Neuronal stem cell (in vitro differentiated cells): Measurements from ENCODE around the gene ZMIZ1.
A peak's percentile ranks its signal among the peaks of the same experiment; 100 is the strongest.

Experiments
- DNase-seq: peaks from one replicate; pipeline ENCODE4 v3.0.0-alpha.2; 2013; ENCODE audit warnings: low spot score
- H2AFZ ChIP-seq: one replicate; pipeline ENCODE4 v1.6.1; 2013; ENCODE audit warnings: mild to moderate bottlenecking, low read length, inconsistent platforms
- H2AK5ac ChIP-seq: 2 replicates; pipeline ENCODE4 v1.6.1; 2013; ENCODE audit warnings: low read depth, mild to moderate bottlenecking, inconsistent platforms, low read length, moderate library complexity, mixed read lengths
- H2BK120ac ChIP-seq: 2 replicates; pipeline ENCODE4 v1.6.1; 2013; ENCODE audit warnings: low read depth, mild to moderate bottlenecking, inconsistent platforms, low read length, moderate library complexity, mixed read lengths
- H2BK12ac ChIP-seq: one replicate; pipeline ENCODE4 v1.6.1; 2013; ENCODE audit warnings: low read length, inconsistent platforms
- H2BK15ac ChIP-seq: 2 replicates; pipeline ENCODE4 v1.6.1; 2013; ENCODE audit warnings: mild to moderate bottlenecking, low read length, inconsistent platforms, mixed read lengths
- H2BK5ac ChIP-seq: one replicate; pipeline ENCODE4 v1.6.1; 2013; ENCODE audit warnings: inconsistent platforms, mild to moderate bottlenecking, low read length, moderate library complexity
- H3K14ac ChIP-seq: one replicate; pipeline ENCODE4 v1.6.1; 2013; ENCODE audit warnings: low read length, inconsistent platforms
- H3K18ac ChIP-seq: 2 replicates; pipeline ENCODE4 v1.6.1; 2013; ENCODE audit warnings: low read length, inconsistent platforms
- H3K23ac ChIP-seq: 2 replicates; pipeline ENCODE4 v1.6.1; 2013; ENCODE audit warnings: low read depth, mild to moderate bottlenecking, mixed read lengths, low read length, inconsistent platforms; ENCODE audit not compliant: poor library complexity
- H3K27ac ChIP-seq: replicated peaks from 3 replicates; pipeline ENCODE4 v1.5.1; 2013; ENCODE audit warnings: low read length, inconsistent platforms
- H3K27me3 ChIP-seq, 3 experiments: 2 replicates each; pipeline ENCODE4 v1.6.1; 2013; ENCODE audit warnings: low read length in 3 of 3, mild to moderate bottlenecking in 2 of 3, inconsistent platforms in 1 of 3, low read depth in 1 of 3, mixed read lengths in 1 of 3, moderate library complexity in 1 of 3; ENCODE audit not compliant: control insufficient read depth in 3 of 3, insufficient read depth in 3 of 3
- H3K36me3 ChIP-seq, 2 donors: replicated peaks in 1 of 2; 2 replicates each; pipeline ENCODE4 v1.6.1; 2013; ENCODE audit warnings: low read length in 2 of 2; ENCODE audit not compliant: control insufficient read depth in 2 of 2, insufficient read depth in 2 of 2
- H3K4ac ChIP-seq: 2 replicates; pipeline ENCODE4 v1.6.1; 2013; ENCODE audit warnings: inconsistent platforms, mild to moderate bottlenecking, low read length, moderate library complexity
- H3K4me1 ChIP-seq, 2 donors: 1 replicate in 1 of 2; 2 replicates in 1 of 2; pipeline ENCODE4 v1.6.1; 2013; ENCODE audit warnings: low read length in 2 of 2, low read depth in 1 of 2; ENCODE audit not compliant: control insufficient read depth in 2 of 2, insufficient read depth in 1 of 2
- H3K4me2 ChIP-seq: one replicate; pipeline ENCODE4 v1.6.1; 2013; ENCODE audit warnings: mild to moderate bottlenecking, low read length, inconsistent platforms; ENCODE audit not compliant: insufficient read depth, poor library complexity, severe bottlenecking
- H3K4me3 ChIP-seq, 2 donors: 2 replicates each; pipeline ENCODE4 v1.5.1; 2013; ENCODE audit warnings: low read length in 2 of 2, mild to moderate bottlenecking in 2 of 2, inconsistent platforms in 1 of 2, moderate library complexity in 1 of 2
- H3K79me1 ChIP-seq: one replicate; pipeline ENCODE4 v1.6.1; 2013; ENCODE audit warnings: low read depth, mild to moderate bottlenecking, inconsistent platforms, low read length, moderate library complexity
- H3K9ac ChIP-seq: one replicate; pipeline ENCODE4 v1.6.1; 2013; ENCODE audit warnings: mild to moderate bottlenecking, low read depth, low read length, inconsistent platforms; ENCODE audit not compliant: poor library complexity
- H3K9me3 ChIP-seq, 2 donors: replicated peaks in 1 of 2; 2 replicates each; pipeline versions ENCODE3 to v1.6.1; 2013; ENCODE audit warnings: low read length in 2 of 2, mild to moderate bottlenecking in 2 of 2, inconsistent platforms in 1 of 2, low read depth in 1 of 2, mixed read lengths in 1 of 2, moderate library complexity in 1 of 2; ENCODE audit not compliant: control insufficient read depth in 2 of 2, insufficient read depth in 1 of 2
- H4K8ac ChIP-seq: one replicate; pipeline ENCODE4 v1.6.1; 2013; ENCODE audit warnings: low read depth, mild to moderate bottlenecking, inconsistent platforms, low read length, moderate library complexity
- H4K91ac ChIP-seq: one replicate; pipeline ENCODE4 v1.6.1; 2013; ENCODE audit warnings: low read length, low read depth, mild to moderate bottlenecking, inconsistent platforms; ENCODE audit not compliant: poor library complexity
- WGBS, 2 donors: extraction: QIAGEN DNeasy Blood & Tissue Kit; methylation state at CpG; one replicate each; pipeline ENCODE4 v1.1.7; 2013; ENCODE audit warnings: missing lambda C conversion rate in 2 of 2, mixed read lengths in 1 of 2; ENCODE audit not compliant: insufficient read length in 2 of 2, insufficient replicate concordance in 1 of 2; ENCODE audit errors: extremely low coverage in 2 of 2; 5-methylcytosine and 5-hydroxymethylcytosine counted together

The ZMIZ1 gene

GRCh38 chr10:79126351-79127080 is 57.8 kb downstream of the ZMIZ1 start:
- Histone ChIP-seq H3K36me3 (peaks cover 17 to 75% of the 10 kb centered on the region in 2 donors), H3K27ac (no peak overlapping the region)
- no CpG with 5 or more reads among the region's 6 CpGs for WGBS, 2 donors

GRCh38 chr10:79127151-79127961 is 58.6 kb downstream of the ZMIZ1 start:
- Histone ChIP-seq H3K18ac (peak overlapping the region; percentile 78), H3K4me1 (peaks cover 48% of the 10 kb centered on the region in 2 donors), H2BK12ac (no peak overlapping the region), H2BK5ac (no peak overlapping the region), H3K9me3 (no peaks in the 10 kb centered on the region), H3K36me3 (peaks cover 19 to 74% of the 10 kb centered on the region in 2 donors), H3K4me3 (no peak overlapping the region), H2BK15ac (no peak overlapping the region), H3K27me3 (no peaks in the 10 kb centered on the region), H3K79me1 (peaks cover 14% of the 10 kb centered on the region), H2BK120ac (no peak overlapping the region), H3K4me2 (no peak overlapping the region), H4K91ac (no peak overlapping the region), H2AK5ac (no peak overlapping the region), H3K9ac (no peak overlapping the region), H3K14ac (no peak overlapping the region), H2AFZ (no peak overlapping the region), H3K4ac (no peak overlapping the region), H3K23ac (peak overlapping the region; percentile 43), H3K27ac (no peak overlapping the region), H4K8ac (no peak overlapping the region)
- no peak for DNase-seq
- WGBS, 2 donors, result no CpG with 5 or more reads among the region's 16 CpGs

More at GRCh38 chr10:79126351-79127080, 57.8 kb downstream of the ZMIZ1 start:
- Histone ChIP-seq H2BK120ac (no peak overlapping the region), H3K14ac (no peak overlapping the region), H2BK15ac (no peak overlapping the region), H3K9ac (no peak overlapping the region), H3K4me2 (no peak overlapping the region), H3K23ac (no peak overlapping the region), H3K4me1 (peaks cover 39 to 41% of the 10 kb centered on the region in 2 donors), H3K9me3 (no peaks in the 10 kb centered on the region), H3K27me3 (no peaks in the 10 kb centered on the region), H2AK5ac (no peak overlapping the region), H4K91ac (no peak overlapping the region), H3K4ac (no peak overlapping the region), H2BK12ac (no peak overlapping the region), H2AFZ (no peak overlapping the region), H2BK5ac (no peak overlapping the region), H3K79me1 (peaks cover 14% of the 10 kb centered on the region), H3K4me3 (no peak overlapping the region), H4K8ac (no peak overlapping the region), H3K18ac (peak overlapping the region; percentile 78)
- no peak for DNase-seq

- Histone ChIP-seq H3K23ac (no peak overlapping the region), H3K36me3 (peaks cover 17 to 64% of the 10 kb centered on the region in 2 donors), H3K27ac (no peak overlapping the region)
Measured at GRCh38 chr10:79128241-79128922, 59.6 kb downstream of the ZMIZ1 start.

More at GRCh38 chr10:79128241-79128922, 59.6 kb downstream of the ZMIZ1 start:
- Histone ChIP-seq H3K79me1 (peaks cover 11% of the 10 kb centered on the region), H2BK12ac (no peak overlapping the region), H3K4me2 (no peak overlapping the region), H3K14ac (no peak overlapping the region), H3K18ac (no peak overlapping the region), H4K8ac (no peak overlapping the region), H2AFZ (no peak overlapping the region), H3K27me3 (no peaks in the 10 kb centered on the region), H2AK5ac (no peak overlapping the region), H3K9ac (no peak overlapping the region), H2BK5ac (no peak overlapping the region), H3K9me3 (no peaks in the 10 kb centered on the region), H2BK120ac (no peak overlapping the region), H3K4me1 (peaks cover 57 to 58% of the 10 kb centered on the region in 2 donors), H4K91ac (no peak overlapping the region), H3K4me3 (no peak overlapping the region), H3K4ac (no peak overlapping the region), H2BK15ac (no peak overlapping the region)
- DNase-seq, result no peak
- no CpG with 5 or more reads among the region's 8 CpGs for WGBS, 2 donors
